Endothelial cell of umbilical vein (primary cell): Measurements from ENCODE around the gene C19orf25. TPM values are rescaled to one million over a fixed set of nuclear protein-coding genes. Genes with fewer than 3 reads are reported as not detected.

ENCODE experiments used
- BruUV-seq: library from RNA; stranded (reverse); fragments of 400-500 nt; replicated peaks from 2 replicates; lab custom pipeline; 2021; lab: Mats Ljungman, UMichigan
- CTCF ChIA-PET: fragments of 300-600, 350-600 bp; sonication (Branson Sonifier 250); formaldehyde crosslinking; loops from one replicate; lab custom pipeline; 2021; ENCODE audit warnings: antibody characterized with exemption, inconsistent platforms; lab: Charles Lee
- POLR2A ChIA-PET: fragments of 300-600, 350-600 bp; sonication (Branson Sonifier 250); formaldehyde crosslinking; loops from one replicate; lab custom pipeline; 2021; ENCODE audit warnings: antibody characterized with exemption, inconsistent platforms; lab: Charles Lee
- DNase-seq: peaks from one replicate; pipeline ENCODE4 v3.0.0-alpha.2; 2011; ENCODE audit warnings: low read depth, low spot score
- FAIRE-seq: peaks from 2 replicates; lab custom pipeline; 2011; peaks lifted over from hg19 to GRCh38; lab: Jason Lieb, UNC
- H2AFZ ChIP-seq: 2 replicates; pipeline ENCODE4 v1.6.0; 2012; ENCODE audit warnings: low read depth, low read length, control low read depth, inconsistent platforms
- H3K27ac ChIP-seq: 2 replicates; pipeline ENCODE4 v1.5.1; 2011; ENCODE audit warnings: low read depth, mild to moderate bottlenecking, control low read depth, low read length, moderate library complexity; ENCODE audit not compliant: insufficient read depth
- H3K27me3 ChIP-seq, 2 experiments: 2 replicates each; pipeline versions ENCODE4 v1.6.0 to v1.6.1; 2011; ENCODE audit warnings: low read length in 2 of 2, mixed read lengths in 1 of 2; ENCODE audit not compliant: control insufficient read depth in 2 of 2, insufficient read depth in 2 of 2
- H3K36me3 ChIP-seq, 2 experiments: 2 replicates in 1 of 2; 3 replicates in 1 of 2; pipeline ENCODE4 v1.5.1; 2011; ENCODE audit warnings: low read length in 2 of 2, mild to moderate bottlenecking in 1 of 2, moderate library complexity in 1 of 2; ENCODE audit not compliant: control insufficient read depth in 2 of 2, insufficient read depth in 2 of 2; ENCODE audit errors: extremely low read depth in 1 of 2
- H3K4me1 ChIP-seq: 3 replicates; pipeline ENCODE4 v1.5.1; 2011; ENCODE audit warnings: mild to moderate bottlenecking, low read length; ENCODE audit not compliant: control insufficient read depth, insufficient read depth; ENCODE audit errors: extremely low read depth
- H3K4me2 ChIP-seq: 2 replicates; pipeline ENCODE4 v1.6.1; 2011; ENCODE audit warnings: low read length, control low read depth, mixed read lengths; ENCODE audit not compliant: insufficient read depth
- H3K4me3 ChIP-seq, 3 experiments: fragments of 200-600 bp in 1 of 3; sonication (generic), shearing (Covaris generic) in 1 of 3; replicated peaks in 1 of 3; 2 replicates each; pipeline ENCODE4 v1.5.1; 2011 to 2016; ENCODE audit warnings: control low read depth in 3 of 3, low read length in 3 of 3, mild to moderate bottlenecking in 2 of 3, inconsistent platforms in 1 of 3, low read depth in 1 of 3, moderate library complexity in 1 of 3; ENCODE audit not compliant: insufficient read depth in 1 of 3
- H3K79me2 ChIP-seq: 2 replicates; pipeline ENCODE4 v1.6.0; 2012; ENCODE audit warnings: low read length, inconsistent platforms; ENCODE audit not compliant: control insufficient read depth, insufficient read depth
- H3K9ac ChIP-seq: replicated peaks from 2 replicates; pipeline ENCODE3; 2011; ENCODE audit warnings: low read length, control low read depth; ENCODE audit not compliant: insufficient read depth; ENCODE audit errors: extremely low read depth
- H3K9me1 ChIP-seq: replicated peaks from 3 replicates; pipeline ENCODE4 v1.6.0; 2011; ENCODE audit warnings: mild to moderate bottlenecking, low read length; ENCODE audit not compliant: control insufficient read depth, insufficient read depth; ENCODE audit errors: extremely low read depth
- H3K9me3 ChIP-seq: replicated peaks from 2 replicates; pipeline ENCODE4 v1.5.1; 2012; ENCODE audit warnings: low read length, inconsistent platforms; ENCODE audit not compliant: control insufficient read depth, insufficient read depth
- H4K20me1 ChIP-seq: replicated peaks from 2 replicates; pipeline ENCODE3; 2011; ENCODE audit warnings: mild to moderate bottlenecking, low read length; ENCODE audit not compliant: control insufficient read depth, insufficient read depth; ENCODE audit errors: extremely low read depth
- EZH2 ChIP-seq: IDR thresholded peaks from 2 replicates; pipeline ENCODE4 v1.6.1; 2012; ENCODE audit warnings: borderline replicate concordance, low read depth, mild to moderate bottlenecking, moderate library complexity, low read length, inconsistent platforms; ENCODE audit not compliant: severe bottlenecking
- FOS ChIP-seq: IDR thresholded peaks from 2 replicates; pipeline ENCODE4 v1.6.1; 2011; ENCODE audit warnings: mild to moderate bottlenecking, low read length, moderate library complexity, borderline replicate concordance; ENCODE audit not compliant: insufficient read depth
- GATA2 ChIP-seq: IDR thresholded peaks from 2 replicates; pipeline ENCODE4 v1.7.0; 2011; ENCODE audit warnings: low read depth, mild to moderate bottlenecking, moderate library complexity, mixed read lengths, low read length; ENCODE audit not compliant: insufficient read length, insufficient read depth
- JUN ChIP-seq: IDR thresholded peaks from 2 replicates; pipeline ENCODE4 v1.6.1; 2011; ENCODE audit warnings: borderline replicate concordance, low read depth; ENCODE audit not compliant: insufficient read length, insufficient read depth
- MYC ChIP-seq: IDR thresholded peaks from one replicate; pipeline ENCODE4 v1.6.1; 2011; ENCODE audit warnings: mild to moderate bottlenecking, low read depth, low read length
- POLR2A ChIP-seq: IDR thresholded peaks from 2 replicates; pipeline ENCODE4 v1.6.1; 2012; ENCODE audit warnings: low read depth, mild to moderate bottlenecking, control low read depth, low read length
- POLR2AphosphoS5 ChIP-seq: IDR thresholded peaks from 2 replicates; pipeline ENCODE4 v1.6.1; 2012; ENCODE audit warnings: low read depth, mild to moderate bottlenecking, control low read depth, low read length, moderate library complexity; ENCODE audit not compliant: insufficient read depth
- dilution Hi-C: fragments of 300-500 bp; cut with MboI; formaldehyde crosslinking; loops from one replicate; pipeline ENCODE4 v1.15.0; 2019; ENCODE audit warnings: low sequenced_read_pairs; ENCODE audit not compliant: extremely low pct_ligation_motif_present
- intact Hi-C: fragments of 100-400 bp; cut with micrococcal nuclease; formaldehyde crosslinking; loops from one replicate; pipeline ENCODE4 v1.10.0; 2022
- polyA plus RNA-seq, 4 experiments: library from polyadenylated mRNA; depleted of rRNA in 3 of 4; stranded (reverse) in 3 of 4; unstranded in 1 of 4; fragments of >200 nt; gene quantifications; 2 replicates each; pipeline versions ENCODE4 v1.2.1 to v1.2.3, GENCODE V29; 2011 to 2012; ENCODE audit warnings: missing spikeins in 1 of 4
- total RNA-seq: library from RNA; stranded (reverse); gene quantifications from 2 replicates; pipeline ENCODE4 v1.2.3, GENCODE V29; 2021
- TF ChIP-seq, protein P1 (sequence below): IDR thresholded peaks from 2 replicates; pipeline ENCODE4 v1.6.1; 2011; ENCODE audit not compliant: insufficient read depth, insufficient read length
- TF ChIP-seq, protein P2 (sequence below), 2 donors: IDR thresholded peaks; 1 replicate in 1 of 2; 2 replicates in 1 of 2; pipeline ENCODE4 v1.5.1; 2011; ENCODE audit warnings: low read length in 2 of 2, mild to moderate bottlenecking in 2 of 2, moderate library complexity in 2 of 2, control low read depth in 1 of 2, inconsistent platforms in 1 of 2, low read depth in 1 of 2; ENCODE audit not compliant: insufficient read depth in 1 of 2; ENCODE audit errors: extremely low read depth in 1 of 2

The C19orf25 gene
- total and polyA plus RNA-seq, 2 donors (not counting 3 experiments of a cell fraction or from before 2014, with no cell fraction given), result 28.0 to 34.6 TPM

DNA sequence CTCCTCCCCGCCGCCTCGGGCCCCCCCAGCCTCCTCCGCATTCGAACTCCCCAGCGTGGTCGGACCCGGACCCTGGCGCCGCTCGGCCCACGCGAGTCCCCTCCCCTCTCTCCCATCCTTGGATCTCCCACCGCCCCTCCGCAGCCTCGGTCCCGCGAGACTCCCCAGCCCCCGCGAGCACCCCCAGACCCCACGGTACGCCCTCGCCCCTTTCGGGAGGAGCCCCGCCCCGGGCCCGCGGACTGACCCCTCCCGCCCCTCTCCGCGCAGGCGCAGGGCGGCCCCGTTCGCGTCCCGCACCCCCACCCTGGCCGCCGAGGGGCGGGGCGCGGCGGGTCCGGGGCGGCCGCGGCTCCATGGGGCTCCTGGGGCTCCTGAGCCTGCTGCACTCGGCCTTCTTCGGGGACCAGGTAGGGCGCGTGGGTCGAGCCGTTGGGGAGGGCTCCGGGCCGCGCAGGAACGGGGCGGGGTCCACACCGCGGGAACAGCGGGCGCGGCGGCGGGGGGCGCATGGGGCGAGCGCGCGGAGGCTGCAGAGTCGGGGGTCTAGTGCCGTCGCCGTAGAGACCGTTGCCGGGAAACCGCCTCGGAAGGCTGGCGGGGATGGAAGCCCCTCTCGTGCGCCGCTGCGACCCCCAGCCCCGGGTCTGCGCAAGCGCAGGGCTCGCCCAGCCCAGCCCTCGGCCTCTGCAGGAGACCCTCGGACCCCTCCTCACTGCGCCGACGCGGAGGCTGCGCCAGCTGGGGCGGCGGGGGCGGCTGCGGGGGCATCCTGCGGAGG lies 32.9 kb downstream of the C19orf25 start:
- H3K9ac ChIP-seq, result no peak overlapping the region
- peaks cover 7 to 10% of the 10 kb centered on the region in 2 experiments for H3K36me3 ChIP-seq
- dilution Hi-C loops, result no loop called here
- no peaks in the 10 kb centered on the region for H4K20me1 ChIP-seq
- no peaks in the 10 kb centered on the region for H3K9me1 ChIP-seq
- TF ChIP-seq EZH2 (no peak), GATA2 (no peak), JUN (no peak), MYC (no peak), POLR2AphosphoS5 (no peak), POLR2A (no peak), FOS (no peak)
- TF ChIP-seq, protein P1, sequence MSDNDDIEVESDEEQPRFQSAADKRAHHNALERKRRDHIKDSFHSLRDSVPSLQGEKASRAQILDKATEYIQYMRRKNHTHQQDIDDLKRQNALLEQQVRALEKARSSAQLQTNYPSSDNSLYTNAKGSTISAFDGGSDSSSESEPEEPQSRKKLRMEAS, result no peak
- TF ChIP-seq, protein P2, sequence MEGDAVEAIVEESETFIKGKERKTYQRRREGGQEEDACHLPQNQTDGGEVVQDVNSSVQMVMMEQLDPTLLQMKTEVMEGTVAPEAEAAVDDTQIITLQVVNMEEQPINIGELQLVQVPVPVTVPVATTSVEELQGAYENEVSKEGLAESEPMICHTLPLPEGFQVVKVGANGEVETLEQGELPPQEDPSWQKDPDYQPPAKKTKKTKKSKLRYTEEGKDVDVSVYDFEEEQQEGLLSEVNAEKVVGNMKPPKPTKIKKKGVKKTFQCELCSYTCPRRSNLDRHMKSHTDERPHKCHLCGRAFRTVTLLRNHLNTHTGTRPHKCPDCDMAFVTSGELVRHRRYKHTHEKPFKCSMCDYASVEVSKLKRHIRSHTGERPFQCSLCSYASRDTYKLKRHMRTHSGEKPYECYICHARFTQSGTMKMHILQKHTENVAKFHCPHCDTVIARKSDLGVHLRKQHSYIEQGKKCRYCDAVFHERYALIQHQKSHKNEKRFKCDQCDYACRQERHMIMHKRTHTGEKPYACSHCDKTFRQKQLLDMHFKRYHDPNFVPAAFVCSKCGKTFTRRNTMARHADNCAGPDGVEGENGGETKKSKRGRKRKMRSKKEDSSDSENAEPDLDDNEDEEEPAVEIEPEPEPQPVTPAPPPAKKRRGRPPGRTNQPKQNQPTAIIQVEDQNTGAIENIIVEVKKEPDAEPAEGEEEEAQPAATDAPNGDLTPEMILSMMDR (IDR thresholded peaks at IDR 0.05; ENCODE audit: extremely low read depth in 1 of 2, insufficient read depth in 1 of 2, low read depth in 1 of 2, low read length in 2 of 2), result no peak
- no peak overlapping the region for H3K4me2 ChIP-seq
- DNase-seq (no peak), FAIRE-seq (no peak)
- H3K4me1 ChIP-seq, result no peaks in the 10 kb centered on the region
- peaks cover 5% of the 10 kb centered on the region for H3K79me2 ChIP-seq
- ChIA-PET CTCF (interaction anchor here (1.0 to 3.3 kb wide), 5 partner anchors 8 to 26 kb away, joined by 4 to 28 read pairs (median 6); no protein-coding TSS in a partner anchor), POLR2A (no interaction called here)
- no peaks in the 10 kb centered on the region for H3K9me3 ChIP-seq
- peaks cover 22 to 39% of the 10 kb centered on the region in 2 experiments for H3K27me3 ChIP-seq
- intact Hi-C loops, result no loop called here
- H3K27ac ChIP-seq, result no peak overlapping the region
- no peak overlapping the region for H3K4me3 ChIP-seq
- no peak overlapping the region for H2AFZ ChIP-seq
- no TSS peak for BruUV-seq
